GM21390 (cell line): ENCODE results near the gene SERPIND1.

ENCODE experiments used
- ATAC-seq: cut with Tn5 transposase; IDR thresholded peaks from one replicate; pipeline ENCODE4 v1.9.1; 2021; ENCODE audit not compliant: unreplicated experiment

SERPIND1 gene

DNA sequence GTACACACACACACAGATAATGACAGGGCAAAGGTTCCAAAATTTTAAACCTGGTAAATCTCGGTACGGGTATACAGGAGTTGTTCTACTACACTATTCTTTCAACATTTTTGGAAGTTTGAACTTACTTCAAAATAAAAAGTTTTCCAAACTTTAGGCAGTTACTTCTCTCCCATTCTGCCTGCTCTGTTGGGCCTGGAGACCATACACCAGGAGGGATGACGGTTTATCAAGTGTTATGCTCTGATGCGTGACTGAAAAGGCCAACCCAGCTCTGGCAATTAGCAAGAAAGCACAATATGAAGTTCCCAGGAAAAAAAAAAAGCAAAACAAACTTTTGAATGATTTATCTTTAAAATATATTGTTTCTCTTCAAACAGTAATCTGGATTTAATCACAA lies 969 bp downstream of the SERPIND1 start:
- no peak for ATAC-seq

DNA sequence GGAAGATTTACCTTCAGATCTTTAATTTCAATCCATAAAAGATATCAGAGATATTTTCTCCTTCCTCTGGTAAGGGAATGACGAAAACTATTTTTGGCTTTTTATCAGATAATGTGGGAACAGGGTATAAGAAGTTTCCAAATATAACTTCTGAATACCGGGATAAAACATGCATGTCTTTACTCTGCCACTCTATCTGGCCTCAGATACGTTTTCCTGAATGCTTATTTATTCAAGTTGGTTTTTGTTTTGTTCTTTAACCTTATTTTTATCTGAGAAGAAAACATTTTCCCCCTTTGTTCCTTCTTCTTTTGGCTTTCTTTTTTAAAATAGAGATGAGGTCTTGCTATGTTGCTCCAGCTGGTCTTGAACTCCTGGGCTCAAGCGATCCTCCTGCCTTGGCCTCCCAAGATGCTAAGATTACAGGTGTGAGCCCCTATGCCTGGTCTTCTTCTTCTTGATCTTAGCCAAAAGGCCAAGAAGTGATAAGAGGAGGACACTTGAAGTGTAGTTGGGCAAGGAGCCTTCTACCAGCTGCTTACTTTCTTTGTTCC lies 1.5 kb downstream of the SERPIND1 start:
- no peak for ATAC-seq

- ATAC-seq, result no peak
Observed at GRCh38 chr22:20776624-20777405, 2.9 kb downstream of the SERPIND1 start.

- ATAC-seq, result no peak
Observed at GRCh38 chr22:20777420-20778177, 3.7 kb downstream of the SERPIND1 start.

DNA sequence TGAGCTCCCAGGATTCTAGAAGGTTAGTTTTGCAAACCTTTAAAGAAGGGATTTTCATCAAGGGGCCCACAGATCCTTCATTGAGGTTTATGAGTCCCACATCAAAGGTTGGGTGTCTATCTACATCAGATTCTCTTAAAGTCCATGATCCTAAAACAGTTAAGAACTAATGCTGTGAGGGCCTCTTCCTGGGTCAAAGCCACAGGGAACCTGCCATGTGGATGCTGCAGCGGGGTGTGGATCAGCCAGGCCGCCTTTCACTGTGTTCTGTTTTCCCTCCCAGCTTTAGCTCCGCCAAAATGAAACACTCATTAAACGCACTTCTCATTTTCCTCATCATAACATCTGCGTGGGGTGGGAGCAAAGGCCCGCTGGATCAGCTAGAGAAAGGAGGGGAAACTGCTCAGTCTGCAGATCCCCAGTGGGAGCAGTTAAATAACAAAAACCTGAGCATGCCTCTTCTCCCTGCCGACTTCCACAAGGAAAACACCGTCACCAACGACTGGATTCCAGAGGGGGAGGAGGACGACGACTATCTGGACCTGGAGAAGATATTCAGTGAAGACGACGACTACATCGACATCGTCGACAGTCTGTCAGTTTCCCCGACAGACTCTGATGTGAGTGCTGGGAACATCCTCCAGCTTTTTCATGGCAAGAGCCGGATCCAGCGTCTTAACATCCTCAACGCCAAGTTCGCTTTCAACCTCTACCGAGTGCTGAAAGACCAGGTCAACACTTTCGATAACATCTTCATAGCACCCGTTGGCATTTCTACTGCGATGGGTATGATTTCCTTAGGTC lies 5.3 kb downstream of the SERPIND1 start:
- ATAC-seq, result no peak

DNA sequence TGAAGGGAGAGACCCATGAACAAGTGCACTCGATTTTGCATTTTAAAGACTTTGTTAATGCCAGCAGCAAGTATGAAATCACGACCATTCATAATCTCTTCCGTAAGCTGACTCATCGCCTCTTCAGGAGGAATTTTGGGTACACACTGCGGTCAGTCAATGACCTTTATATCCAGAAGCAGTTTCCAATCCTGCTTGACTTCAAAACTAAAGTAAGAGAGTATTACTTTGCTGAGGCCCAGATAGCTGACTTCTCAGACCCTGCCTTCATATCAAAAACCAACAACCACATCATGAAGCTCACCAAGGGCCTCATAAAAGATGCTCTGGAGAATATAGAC lies 5.9 kb downstream of the SERPIND1 start:
- ATAC-seq, result no peak

- ATAC-seq, result no peak
Observed at GRCh38 chr22:20781272-20781990, 7.5 kb downstream of the SERPIND1 start.

- ATAC-seq, result no peak
Observed at GRCh38 chr22:20782083-20782482, 8.2 kb downstream of the SERPIND1 start.

DNA sequence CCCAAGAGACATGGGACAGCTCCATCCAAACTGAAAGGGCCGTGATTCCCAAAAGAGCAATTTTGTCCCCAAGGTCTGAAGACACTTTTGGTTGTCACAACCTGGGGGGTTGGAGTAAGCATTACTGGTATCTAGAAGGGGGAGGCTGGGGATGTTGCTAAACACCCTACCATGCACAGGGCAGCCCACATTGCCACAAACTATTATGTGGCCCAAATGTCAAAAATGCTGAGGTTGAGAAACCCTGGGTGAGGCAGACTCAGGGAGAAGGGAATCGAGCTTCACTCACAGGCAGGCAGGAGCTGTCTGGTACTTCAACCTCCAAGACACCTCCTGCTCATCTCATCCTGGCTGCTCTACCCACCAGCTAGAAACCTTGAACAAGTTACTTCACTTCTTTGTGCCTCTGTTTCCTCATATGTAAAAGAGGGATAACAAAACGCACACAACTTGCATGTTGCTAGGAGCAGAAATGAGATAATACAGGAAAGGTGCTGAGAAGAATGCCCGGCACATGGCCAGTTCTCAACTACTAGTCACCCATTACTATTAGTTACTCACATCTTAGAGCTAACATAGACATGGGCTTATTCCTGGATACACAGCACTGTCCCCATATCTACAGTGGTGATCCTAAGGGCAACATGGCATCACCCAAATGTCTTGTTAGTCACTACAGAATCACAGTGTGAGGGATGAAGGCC lies 8.8 kb downstream of the SERPIND1 start:
- no peak for ATAC-seq

- ATAC-seq, result no peak
Observed at GRCh38 chr22:20783300-20783673, 9.4 kb downstream of the SERPIND1 start.

DNA sequence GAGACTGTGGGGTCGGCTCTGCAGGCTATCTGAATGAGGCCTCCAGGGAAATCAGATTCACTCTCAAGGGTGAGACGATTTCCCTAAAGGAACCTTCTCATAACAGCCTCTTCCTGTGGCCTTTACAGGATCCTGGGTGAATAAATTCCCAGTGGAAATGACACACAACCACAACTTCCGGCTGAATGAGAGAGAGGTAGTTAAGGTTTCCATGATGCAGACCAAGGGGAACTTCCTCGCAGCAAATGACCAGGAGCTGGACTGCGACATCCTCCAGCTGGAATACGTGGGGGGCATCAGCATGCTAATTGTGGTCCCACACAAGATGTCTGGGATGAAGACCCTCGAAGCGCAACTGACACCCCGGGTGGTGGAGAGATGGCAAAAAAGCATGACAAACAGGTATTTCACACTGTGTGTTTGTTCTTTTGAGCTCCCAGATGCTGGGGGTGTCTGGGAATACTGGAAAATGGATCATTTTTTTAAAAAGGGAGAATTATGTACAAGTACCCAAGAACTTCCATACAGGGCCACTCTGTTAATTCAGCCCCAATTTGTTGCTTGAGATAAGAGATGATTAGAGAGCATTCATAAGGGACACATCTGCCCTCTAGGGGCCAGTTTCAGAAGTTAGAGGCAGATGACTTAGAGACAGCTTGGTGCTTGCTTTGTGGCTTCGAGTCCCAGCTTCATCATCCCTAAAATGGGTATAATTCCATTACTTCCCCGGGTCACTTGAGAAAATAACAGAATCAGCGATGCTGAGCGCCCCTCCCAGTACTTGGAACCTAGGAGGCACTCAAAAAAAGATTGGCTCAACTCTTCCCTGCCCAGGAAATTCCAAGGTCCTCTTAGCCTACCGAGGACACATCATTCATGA lies 10.2 kb downstream of the SERPIND1 start:
- no peak for ATAC-seq

GRCh38 chr22:20785415-20785814 lies 11.5 kb downstream of the SERPIND1 start:
- ATAC-seq, result no peak

- ATAC-seq, result no peak
Observed at GRCh38 chr22:20786048-20786447, 12.1 kb downstream of the SERPIND1 start.

DNA sequence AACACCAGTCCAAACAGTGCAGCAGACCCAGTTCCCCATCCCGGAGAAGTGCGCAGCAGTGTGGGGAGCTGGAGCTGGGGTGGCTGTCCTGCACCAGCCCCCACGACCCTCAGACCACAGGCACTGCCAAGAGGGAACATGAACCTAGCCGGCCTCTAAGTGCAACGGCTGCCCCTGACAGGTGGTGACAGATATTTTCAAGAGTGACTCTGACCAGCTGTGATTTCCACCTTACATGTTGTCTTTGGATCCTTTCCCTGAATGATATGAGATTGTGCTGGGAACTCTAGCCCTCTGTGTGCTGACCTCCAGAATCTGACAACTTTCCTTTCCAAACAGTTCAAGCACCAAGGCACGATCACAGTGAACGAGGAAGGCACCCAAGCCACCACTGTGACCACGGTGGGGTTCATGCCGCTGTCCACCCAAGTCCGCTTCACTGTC lies 12.6 kb downstream of the SERPIND1 start:
- ATAC-seq, result no peak

DNA sequence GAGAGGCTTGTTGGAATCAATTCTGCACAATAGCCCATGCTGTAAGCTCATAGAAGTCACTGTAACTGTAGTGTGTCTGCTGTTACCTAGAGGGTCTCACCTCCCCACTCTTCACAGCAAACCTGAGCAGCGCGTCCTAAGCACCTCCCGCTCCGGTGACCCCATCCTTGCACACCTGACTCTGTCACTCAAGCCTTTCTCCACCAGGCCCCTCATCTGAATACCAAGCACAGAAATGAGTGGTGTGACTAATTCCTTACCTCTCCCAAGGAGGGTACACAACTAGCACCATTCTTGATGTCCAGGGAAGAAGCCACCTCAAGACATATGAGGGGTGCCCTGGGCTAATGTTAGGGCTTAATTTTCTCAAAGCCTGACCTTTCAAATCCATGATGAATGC lies 13.3 kb downstream of the SERPIND1 start:
- ATAC-seq, result no peak

- no peak for ATAC-seq
Observed at GRCh38 chr22:20787746-20788626, 14.1 kb downstream of the SERPIND1 start.

DNA sequence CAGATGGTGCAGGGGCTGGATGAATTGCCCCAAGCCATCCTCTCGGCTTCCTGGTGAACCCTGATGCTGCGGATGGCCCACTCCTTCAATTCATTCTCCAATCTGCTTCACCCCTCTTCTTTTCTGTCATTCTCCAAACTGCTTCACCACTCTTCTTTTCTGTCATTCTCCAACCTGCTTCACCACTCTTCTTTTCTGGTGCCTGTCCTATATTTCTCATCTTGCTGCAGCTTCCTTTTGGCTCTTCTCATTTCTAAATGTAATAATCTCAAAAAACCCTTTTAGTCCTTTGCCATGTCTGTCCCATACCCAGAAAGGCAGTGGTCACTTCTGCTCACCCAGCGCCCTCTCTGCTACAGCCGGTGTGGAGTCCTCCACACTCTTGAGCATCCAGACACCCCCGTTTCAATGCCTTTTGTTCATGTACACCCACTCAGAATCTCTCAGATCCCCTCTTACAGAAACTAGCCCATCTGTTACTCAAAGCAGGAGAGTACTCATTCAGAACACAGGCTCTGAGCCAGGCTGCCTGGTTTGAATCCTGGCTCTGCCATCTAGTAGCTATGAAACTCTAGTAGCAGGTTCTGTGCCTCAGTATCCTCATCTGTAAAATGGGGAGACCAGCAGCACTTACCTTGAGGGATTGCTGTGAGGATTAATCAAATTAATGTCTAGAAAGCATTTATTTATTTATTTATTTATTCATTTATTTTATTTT lies 14.9 kb downstream of the SERPIND1 start:
- no peak for ATAC-seq
